ENCODE results near the gene LHX8.

DNA sequence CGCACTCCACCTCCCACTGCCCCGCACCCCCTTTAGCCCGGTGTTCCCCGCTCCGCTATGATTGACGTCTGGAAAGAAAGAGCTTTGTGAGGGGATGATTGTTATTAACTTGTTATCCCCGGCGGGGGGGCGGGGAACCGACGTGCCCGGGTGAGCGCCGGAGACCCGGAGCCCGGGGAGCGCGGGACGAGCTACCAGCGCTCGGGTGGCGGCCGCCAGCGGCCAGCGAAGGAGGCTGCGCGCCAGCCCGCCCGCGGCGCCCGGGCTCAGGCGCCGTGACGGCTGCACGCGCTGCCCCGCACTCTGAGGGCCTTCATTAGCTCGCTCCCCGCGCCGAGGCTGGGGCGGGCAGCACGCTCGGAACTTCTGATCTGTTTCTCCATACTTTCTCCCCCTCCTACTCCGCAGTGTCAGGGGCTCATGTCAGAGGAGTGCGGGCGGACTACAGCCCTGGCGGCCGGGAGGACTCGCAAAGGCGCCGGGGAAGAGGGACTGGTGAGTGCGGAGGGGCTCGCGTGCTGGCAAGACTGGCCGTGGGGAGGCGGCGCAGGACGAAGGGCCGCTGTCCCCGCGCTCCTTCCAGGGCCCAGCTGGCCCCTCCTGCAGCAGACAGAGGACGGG lies 2.1 kb downstream of the LHX8 start:
- TF ChIP-seq, protein P1, sequence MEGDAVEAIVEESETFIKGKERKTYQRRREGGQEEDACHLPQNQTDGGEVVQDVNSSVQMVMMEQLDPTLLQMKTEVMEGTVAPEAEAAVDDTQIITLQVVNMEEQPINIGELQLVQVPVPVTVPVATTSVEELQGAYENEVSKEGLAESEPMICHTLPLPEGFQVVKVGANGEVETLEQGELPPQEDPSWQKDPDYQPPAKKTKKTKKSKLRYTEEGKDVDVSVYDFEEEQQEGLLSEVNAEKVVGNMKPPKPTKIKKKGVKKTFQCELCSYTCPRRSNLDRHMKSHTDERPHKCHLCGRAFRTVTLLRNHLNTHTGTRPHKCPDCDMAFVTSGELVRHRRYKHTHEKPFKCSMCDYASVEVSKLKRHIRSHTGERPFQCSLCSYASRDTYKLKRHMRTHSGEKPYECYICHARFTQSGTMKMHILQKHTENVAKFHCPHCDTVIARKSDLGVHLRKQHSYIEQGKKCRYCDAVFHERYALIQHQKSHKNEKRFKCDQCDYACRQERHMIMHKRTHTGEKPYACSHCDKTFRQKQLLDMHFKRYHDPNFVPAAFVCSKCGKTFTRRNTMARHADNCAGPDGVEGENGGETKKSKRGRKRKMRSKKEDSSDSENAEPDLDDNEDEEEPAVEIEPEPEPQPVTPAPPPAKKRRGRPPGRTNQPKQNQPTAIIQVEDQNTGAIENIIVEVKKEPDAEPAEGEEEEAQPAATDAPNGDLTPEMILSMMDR (IDR thresholded peaks at IDR 0.05): no peak
- no peak for TF ChIP-seq EZH2 (IDR thresholded peaks at IDR 0.05; ENCODE audit: borderline replicate concordance, insufficient read depth, low read depth, low read length, poor library complexity, severe bottlenecking)
